B cell (primary cell): ENCODE results near the gene RPTOR. TPM values are rescaled to one million over a fixed set of nuclear protein-coding genes. Genes with fewer than 3 reads are reported as not detected.

Source experiments
- ATAC-seq: fragments of 200-7000 bp; cut with Tn5 transposase; one replicate; pipeline ENCODE4 v1.10.0; 2021; ENCODE audit warnings: low read depth, mild to moderate bottlenecking, moderate number of reproducible peaks, moderate library complexity
- CTCF ChIA-PET: fragments of 350-600 bp; sonication (Branson Sonifier 250); formaldehyde crosslinking; loops from one replicate; lab custom pipeline; 2021; ENCODE audit warnings: antibody characterized with exemption, inconsistent platforms; lab: Charles Lee
- POLR2A ChIA-PET: fragments of 350-600 bp; sonication (Branson Sonifier 250); formaldehyde crosslinking; loops from one replicate; lab custom pipeline; 2021; ENCODE audit warnings: antibody characterized with exemption; lab: Charles Lee
- DNase-seq: peaks from one replicate; pipeline ENCODE4 v3.0.0; 2013
- H2AFZ ChIP-seq: 2 replicates; pipeline ENCODE4 v1.6.1; 2012; ENCODE audit warnings: mild to moderate bottlenecking, low read depth, low read length; ENCODE audit not compliant: insufficient read depth, poor library complexity, severe bottlenecking
- H3K27ac ChIP-seq, 2 donors: 1 replicate in 1 of 2; 2 replicates in 1 of 2; pipeline ENCODE4 v1.5.1; 2012 to 2013; ENCODE audit warnings: low read length in 2 of 2, mild to moderate bottlenecking in 2 of 2, moderate library complexity in 1 of 2
- H3K27me3 ChIP-seq, 4 experiments: fragments of 200-600 bp in 1 of 4; sonication (generic) in 1 of 4; replicated peaks in 1 of 4; 1 replicate in 2 of 4; 2 replicates in 2 of 4; pipeline versions ENCODE4 v1.6.1 to v1.7.0; 2013 to 2016; ENCODE audit warnings: low read length in 3 of 4, mild to moderate bottlenecking in 2 of 4, mixed read lengths in 1 of 4, moderate library complexity in 1 of 4; ENCODE audit not compliant: insufficient read depth in 4 of 4, control insufficient read depth in 3 of 4; ENCODE audit errors: control extremely low read depth in 1 of 4
- H3K36me3 ChIP-seq, 2 experiments: replicated peaks in 1 of 2; 1 replicate in 1 of 2; 2 replicates in 1 of 2; pipeline versions ENCODE4 v1.6.1 to v1.7.1; 2013; ENCODE audit warnings: low read length in 1 of 2; ENCODE audit not compliant: insufficient read depth in 2 of 2, control insufficient read depth in 1 of 2; ENCODE audit errors: control extremely low read depth in 1 of 2, extremely low read depth in 1 of 2
- H3K4me1 ChIP-seq, 2 donors: fragments of 200-600 bp in 1 of 2; sonication (generic) in 1 of 2; 1 replicate in 1 of 2; 2 replicates in 1 of 2; pipeline versions ENCODE4 v1.5.1 to v1.6.1; 2013 to 2017; ENCODE audit warnings: low read length in 2 of 2; ENCODE audit not compliant: control insufficient read depth in 2 of 2, insufficient read depth in 2 of 2
- H3K4me2 ChIP-seq: replicated peaks from 2 replicates; pipeline ENCODE3; 2012; ENCODE audit warnings: mild to moderate bottlenecking, low read depth, low read length; ENCODE audit not compliant: poor library complexity, severe bottlenecking
- H3K4me3 ChIP-seq, 5 experiments: fragments of 200-600 bp in 1 of 5; sonication (generic) in 1 of 5; 1 replicate in 3 of 5; 2 replicates in 2 of 5; pipeline versions ENCODE4 v1.5.1 to v1.7.0; 2011 to 2016; ENCODE audit warnings: low read length in 4 of 5, mild to moderate bottlenecking in 4 of 5, low read depth in 2 of 5, control low read depth in 1 of 5, moderate library complexity in 1 of 5; ENCODE audit not compliant: insufficient read depth in 1 of 5; ENCODE audit errors: control extremely low read depth in 1 of 5, extremely low read depth in 1 of 5
- H3K79me2 ChIP-seq: fragments of 200-600 bp; sonication (generic); one replicate; pipeline ENCODE4 v1.6.0; 2016; ENCODE audit warnings: low read length; ENCODE audit not compliant: control insufficient read depth, insufficient read depth
- H3K9ac ChIP-seq: fragments of 200-600 bp; sonication (generic); 2 replicates; pipeline ENCODE4 v1.6.1; 2017; ENCODE audit warnings: mild to moderate bottlenecking, low read length, moderate library complexity
- H3K9me3 ChIP-seq, 3 donors: one replicate each; pipeline versions ENCODE4 v1.6.1 to v1.7.1; 2013; ENCODE audit warnings: low read length in 2 of 3; ENCODE audit not compliant: control insufficient read depth in 2 of 3, insufficient read depth in 1 of 3; ENCODE audit errors: control extremely low read depth in 1 of 3
- H4K20me1 ChIP-seq: 2 replicates; pipeline ENCODE4 v1.6.0; 2012; ENCODE audit warnings: mild to moderate bottlenecking, low read length; ENCODE audit not compliant: insufficient read depth, control insufficient read depth, poor library complexity, severe bottlenecking
- H3K27ac Mint-ChIP-seq: one replicate; pipeline ENCODE4 v1.8.0; 2021; ENCODE audit warnings: mixed read lengths
- H3K27me3 Mint-ChIP-seq: one replicate; pipeline ENCODE4 v1.8.0; 2021; ENCODE audit warnings: mixed read lengths
- H3K4me1 Mint-ChIP-seq: one replicate; pipeline ENCODE4 v1.8.0; 2021; ENCODE audit warnings: mixed read lengths
- H3K4me3 Mint-ChIP-seq: one replicate; pipeline ENCODE4 v1.8.0; 2021; ENCODE audit warnings: mixed read lengths
- H3K9me3 Mint-ChIP-seq: one replicate; pipeline ENCODE4 v1.8.0; 2022; ENCODE audit warnings: mixed read lengths; ENCODE audit not compliant: insufficient read depth
- CTCF ChIP-seq: fragments of 200-600 bp; IDR thresholded peaks from one replicate; pipeline ENCODE4 v1.8.0; 2022; ENCODE audit warnings: antibody characterized with exemption, mild to moderate bottlenecking
- EZH2 ChIP-seq: IDR thresholded peaks from 2 replicates; pipeline ENCODE4 v1.6.1; 2012; ENCODE audit warnings: borderline replicate concordance, low read depth, mild to moderate bottlenecking, moderate library complexity, low read length; ENCODE audit not compliant: insufficient read depth, poor library complexity, severe bottlenecking
- WGBS: methylation state at CpG from one replicate; pipeline ENCODE4 v1.1.5; 2013; ENCODE audit warnings: missing lambda C conversion rate; ENCODE audit not compliant: insufficient coverage; 5-methylcytosine and 5-hydroxymethylcytosine counted together
- intact Hi-C: fragments of 100-400 bp; cut with micrococcal nuclease; formaldehyde crosslinking; loops from one replicate; pipeline ENCODE4 v1.10.0; 2022
- polyA plus RNA-seq: library from polyadenylated mRNA; depleted of rRNA; stranded (reverse); fragments of >200 nt; gene quantifications from 2 replicates; pipeline ENCODE4 v1.2.3, GENCODE V29; 2012
- total RNA-seq, 2 donors: library from RNA; stranded (reverse); fragments of 120-200 nt in 1 of 2; gene quantifications; 1 replicate in 1 of 2; 2 replicates in 1 of 2; pipeline versions ENCODE4 v1.2.3 to v1.2.4, GENCODE V29; 2013 to 2022

Gene RPTOR
- total and polyA plus RNA-seq, 2 donors (not counting 1 experiment from before 2014, with no cell fraction given), result 13.4 to 58.8 TPM

- Histone ChIP-seq H3K4me1 (peaks cover 13 to 20% of the 10 kb centered on the region in 2 donors), H3K27ac (no peak overlapping the region), H3K79me2 (peaks cover 66% of the 10 kb centered on the region), H3K9ac (no peak overlapping the region), H3K4me2 (no peak overlapping the region), H3K36me3 (no peaks in the 10 kb centered on the region), H3K9me3 (peaks cover 0 to 5% (median 0%) of the 10 kb centered on the region in 3 donors), H4K20me1 (peaks cover 22% of the 10 kb centered on the region), H2AFZ (no peak overlapping the region), H3K4me3 (no peak overlapping the region), H3K27me3 (no peaks in the 10 kb centered on the region)
- Mint-ChIP-seq H3K9me3 (no peaks in the 10 kb centered on the region), H3K27me3 (no peaks in the 10 kb centered on the region), H3K4me3 (no peak overlapping the region), H3K27ac (no peak overlapping the region), H3K4me1 (peaks cover 35% of the 10 kb centered on the region)
- 99% methylated on average over 18 of the region's 19 CpGs for WGBS
- ATAC-seq (no peak), DNase-seq (no peak)
- CTCF ChIA-PET, result no interaction called here
- no peak for TF ChIP-seq EZH2
- no peak for TF ChIP-seq CTCF
- POLR2A ChIA-PET, result no interaction called here
- intact Hi-C loops, result no loop called here
Measured at GRCh38 chr17:80675438-80676095, 130.9 kb downstream of the RPTOR start.

GRCh38 chr17:80676096-80676466, 131.4 kb downstream of the RPTOR start:
- Mint-ChIP-seq H3K4me1 (peaks cover 33% of the 10 kb centered on the region), H3K27me3 (no peaks in the 10 kb centered on the region), H3K4me3 (no peak overlapping the region), H3K27ac (no peak overlapping the region), H3K9me3 (no peaks in the 10 kb centered on the region)
- ATAC-seq (no peak), DNase-seq (no peak)
- Histone ChIP-seq H3K27ac (no peak overlapping the region), H3K4me3 (no peak overlapping the region), H2AFZ (no peak overlapping the region), H3K79me2 (peaks cover 62% of the 10 kb centered on the region), H4K20me1 (peaks cover 19% of the 10 kb centered on the region), H3K9ac (no peak overlapping the region), H3K9me3 (peaks cover 0 to 5% (median 0%) of the 10 kb centered on the region in 3 donors), H3K27me3 (no peaks in the 10 kb centered on the region), H3K4me1 (peaks cover 13 to 20% of the 10 kb centered on the region in 2 donors), H3K36me3 (no peaks in the 10 kb centered on the region), H3K4me2 (no peak overlapping the region)
- WGBS, result 94% methylated on average over 7 of the region's 7 CpGs
- intact Hi-C loops, result no loop called here
- TF ChIP-seq CTCF (no peak), EZH2 (no peak)
- ChIA-PET CTCF (no interaction called here), POLR2A (no interaction called here)
